GM18498 (cell line): ENCODE data around the gene CFAP157.

Experiments
- ATAC-seq: cut with Tn5 transposase; IDR thresholded peaks from one replicate; pipeline ENCODE4 v1.9.1; 2021; ENCODE audit warnings: mild to moderate bottlenecking, moderate library complexity; ENCODE audit not compliant: unreplicated experiment

Gene CFAP157

DNA sequence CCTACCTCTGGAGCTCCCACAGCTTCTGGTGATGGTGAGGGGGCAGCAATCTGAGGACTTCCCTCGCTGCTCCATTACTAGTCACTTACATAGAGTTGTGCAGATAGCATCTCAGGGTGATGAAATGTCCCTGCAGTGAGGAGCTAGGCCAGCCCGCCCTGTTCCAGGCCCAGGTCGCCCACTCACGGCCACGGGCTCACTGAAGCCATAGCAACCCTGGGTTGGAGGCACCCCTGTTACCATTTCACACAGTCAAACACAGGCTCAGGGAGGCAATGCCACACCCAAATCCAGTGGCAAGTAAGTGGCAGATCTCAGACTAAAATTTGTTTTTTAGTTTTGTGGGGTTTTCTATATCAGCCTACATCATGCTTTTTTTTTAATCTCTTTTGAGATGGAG lies 52.1 kb downstream of the CFAP157 start:
- ATAC-seq = no peak

GRCh38 chr9:127761061-127761460 lies 54.3 kb downstream of the CFAP157 start:
- ATAC-seq = no peak

DNA sequence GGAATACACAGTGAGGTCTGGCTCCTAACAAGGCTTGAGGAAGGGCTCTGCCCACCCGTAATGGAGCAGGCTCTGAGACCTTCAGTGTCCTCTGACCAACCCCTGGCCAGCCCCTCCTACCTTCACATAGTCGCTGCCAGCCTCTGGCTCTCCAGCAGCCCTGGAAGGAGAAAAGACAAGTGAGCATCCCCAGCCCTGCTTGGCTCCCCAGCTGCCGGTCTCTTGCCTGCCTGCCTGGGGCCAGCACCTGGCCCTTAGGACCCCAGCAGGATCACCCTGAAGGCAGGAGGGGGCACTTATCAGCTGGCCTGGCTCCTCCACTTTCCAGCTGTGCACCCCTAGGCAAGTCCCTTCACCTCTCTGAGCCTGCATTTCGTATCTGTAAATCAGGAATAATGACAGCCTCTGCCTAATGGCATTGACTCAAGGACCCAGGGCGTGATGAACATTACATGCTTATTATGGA lies 54.7 kb downstream of the CFAP157 start:
- ATAC-seq = no peak

DNA sequence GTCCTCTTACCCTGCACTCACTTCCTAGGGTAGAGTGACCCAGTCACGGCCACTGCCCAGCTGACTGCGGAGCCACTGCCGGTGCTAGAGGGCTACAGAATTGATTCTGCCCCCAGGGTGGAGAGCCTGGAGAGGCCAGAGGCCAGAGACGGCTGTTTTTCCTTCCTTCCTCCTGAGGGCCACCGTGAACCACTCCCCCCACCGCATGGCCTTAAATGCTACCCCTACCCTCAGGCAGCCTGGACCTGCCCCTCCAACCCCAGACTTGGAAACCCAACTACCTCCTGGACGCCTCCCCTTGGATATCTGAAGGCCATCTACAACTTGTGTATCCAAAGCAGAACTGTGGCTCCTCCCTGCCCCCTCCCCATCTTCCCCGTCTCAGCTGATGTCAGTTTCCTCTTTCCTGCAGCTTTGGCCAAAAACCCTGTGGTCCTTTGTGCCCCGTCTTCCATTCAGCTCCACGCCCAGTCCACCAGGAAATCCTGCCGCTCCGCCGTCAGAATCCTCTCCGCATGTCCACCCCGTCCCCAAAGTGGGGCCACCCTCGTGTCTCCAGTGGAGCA lies 55.4 kb downstream of the CFAP157 start:
- no peak for ATAC-seq

DNA sequence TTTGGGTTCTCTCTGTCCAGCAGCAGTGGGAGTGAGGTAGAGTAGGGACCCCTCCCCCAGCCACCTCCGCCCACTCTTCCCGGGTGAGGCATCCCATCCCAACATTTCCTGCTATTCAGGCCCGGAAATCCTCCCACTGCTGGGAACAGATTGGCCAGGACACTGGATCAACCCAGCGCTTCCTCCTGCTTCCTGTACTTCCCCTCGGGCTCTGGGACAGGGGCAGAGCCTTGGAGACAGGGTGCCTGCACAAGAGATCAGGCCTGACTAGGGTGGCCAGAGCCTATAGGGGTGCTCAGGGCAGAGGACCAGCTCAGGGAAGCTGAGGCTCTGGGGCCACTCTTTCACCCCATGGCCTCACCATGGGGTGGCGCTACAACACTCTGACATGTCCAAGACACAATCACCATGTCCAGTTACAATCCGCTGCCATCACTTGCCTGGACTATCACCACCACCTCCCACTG lies 57.2 kb downstream of the CFAP157 start:
- ATAC-seq = no peak

GRCh38 chr9:127765418-127765817 lies 58.6 kb downstream of the CFAP157 start:
- no peak for ATAC-seq
